DOHH2 (cell line): ENCODE results near the gene CLCN6.
"Not testable (repeated sequence)": the region's sequence is repeated elsewhere in the genome, so short reads cannot be mapped to it uniquely, and the experiment has no call there.

ENCODE experiments used
- EZH2phosphoT487 ChIP-seq: fragments of 200-600 bp; sonication (generic); IDR thresholded peaks from 2 replicates; pipeline ENCODE4 v1.6.1; 2017; ENCODE audit warnings: borderline replicate concordance, mild to moderate bottlenecking, antibody characterized with exemption, low read length, moderate library complexity, mixed read lengths
- TF ChIP-seq, protein P1 (sequence below): fragments of 200-600 bp; sonication (generic); IDR thresholded peaks from one replicate; pipeline ENCODE4 v1.5.1; 2014; ENCODE audit warnings: antibody characterized with exemption, mild to moderate bottlenecking, low read depth, low read length; ENCODE audit not compliant: poor library complexity, severe bottlenecking

DNA sequence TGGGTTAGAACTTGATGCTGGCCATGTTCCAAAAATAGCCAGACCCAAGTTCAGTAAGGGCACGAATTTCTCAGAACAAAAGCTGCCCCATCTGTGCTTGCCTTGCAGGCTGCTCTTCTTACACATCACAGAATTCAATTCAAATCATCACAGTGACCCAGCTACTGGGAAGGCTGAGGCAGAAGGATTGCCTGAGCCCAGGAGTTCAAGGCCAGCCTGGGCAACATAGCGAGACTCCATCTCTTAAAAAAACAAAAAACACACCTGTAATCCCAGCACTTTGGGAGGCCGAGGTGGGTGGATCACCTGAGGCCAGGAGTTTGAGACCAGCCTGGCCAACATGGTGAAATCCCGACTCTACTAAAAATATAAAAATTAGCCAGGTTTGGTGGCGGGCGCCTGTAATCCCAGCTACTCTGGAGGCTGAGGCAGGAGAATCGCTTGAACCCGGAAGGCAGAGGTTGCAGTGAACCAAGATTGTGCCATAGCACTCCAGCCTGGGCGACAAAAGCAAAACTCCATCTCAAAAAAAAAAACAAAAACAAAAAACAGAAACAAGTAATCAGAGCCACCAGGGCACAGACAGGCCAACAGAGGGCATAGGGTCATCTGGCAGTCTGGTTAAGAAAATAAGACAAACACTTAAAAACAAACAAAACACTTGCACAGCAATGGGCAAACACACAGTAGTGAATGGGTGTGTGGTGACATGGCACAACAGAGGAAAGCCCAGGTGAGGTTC is 1.9 kb upstream of the CLCN6 start:
- TF ChIP-seq, protein P1, sequence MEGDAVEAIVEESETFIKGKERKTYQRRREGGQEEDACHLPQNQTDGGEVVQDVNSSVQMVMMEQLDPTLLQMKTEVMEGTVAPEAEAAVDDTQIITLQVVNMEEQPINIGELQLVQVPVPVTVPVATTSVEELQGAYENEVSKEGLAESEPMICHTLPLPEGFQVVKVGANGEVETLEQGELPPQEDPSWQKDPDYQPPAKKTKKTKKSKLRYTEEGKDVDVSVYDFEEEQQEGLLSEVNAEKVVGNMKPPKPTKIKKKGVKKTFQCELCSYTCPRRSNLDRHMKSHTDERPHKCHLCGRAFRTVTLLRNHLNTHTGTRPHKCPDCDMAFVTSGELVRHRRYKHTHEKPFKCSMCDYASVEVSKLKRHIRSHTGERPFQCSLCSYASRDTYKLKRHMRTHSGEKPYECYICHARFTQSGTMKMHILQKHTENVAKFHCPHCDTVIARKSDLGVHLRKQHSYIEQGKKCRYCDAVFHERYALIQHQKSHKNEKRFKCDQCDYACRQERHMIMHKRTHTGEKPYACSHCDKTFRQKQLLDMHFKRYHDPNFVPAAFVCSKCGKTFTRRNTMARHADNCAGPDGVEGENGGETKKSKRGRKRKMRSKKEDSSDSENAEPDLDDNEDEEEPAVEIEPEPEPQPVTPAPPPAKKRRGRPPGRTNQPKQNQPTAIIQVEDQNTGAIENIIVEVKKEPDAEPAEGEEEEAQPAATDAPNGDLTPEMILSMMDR, result not testable (repeated sequence)
- not testable (repeated sequence) for TF ChIP-seq EZH2phosphoT487
